ENCODE measurements around the gene COL18A1. TPM values are rescaled to one million over a fixed set of nuclear protein-coding genes. Genes with fewer than 3 reads are reported as not detected.

COL18A1 gene
- total and polyA plus RNA-seq, 2 of the 8 experiments (the other 6 are each of a cell fraction or from before 2014, with no cell fraction given), result 145 to 201 TPM

- peak overlapping the region; percentile 83 for H3K4ac ChIP-seq (replicated peaks; ENCODE audit: insufficient read length, low read depth, low read length)
- peaks cover 0 to 6% (median 1%) of the 10 kb centered on the region in 4 experiments; a peak in 4 of 7 replicates for H3K4me1 ChIP-seq (replicated peaks in 1 of 4; ENCODE audit: control insufficient read depth in 3 of 4, insufficient read depth in 4 of 4, low read length in 3 of 4)
- H4K8ac ChIP-seq (ENCODE audit: extremely low read depth, insufficient read depth, low read length), result no peak overlapping the region
- peak overlapping the region; percentile 81; the same call in 1 of the 2 replicates for H2BK15ac ChIP-seq (ENCODE audit: low read length)
- no peak for TF ChIP-seq KDM5A (IDR thresholded peaks at IDR 0.05; ENCODE audit: low read length)
- no peak for TF ChIP-seq CREB1 (IDR thresholded peaks at IDR 0.05)
- no peak overlapping the region for H2BK20ac ChIP-seq (ENCODE audit: low read length)
- no peak overlapping the region for H3K23ac ChIP-seq (ENCODE audit: insufficient read length)
- H4K20me1 ChIP-seq (replicated peaks in 1 of 2; ENCODE audit: control insufficient read depth in 1 of 2, insufficient read depth in 2 of 2, low read length in 2 of 2), result no peaks in the 10 kb centered on the region
- DNase-seq (ENCODE audit: low read depth in 1 of 2, low spot score in 2 of 2) (no peak), FAIRE-seq (no peak)
- peak overlapping the region; percentile 35; the same call in 1 of the 2 replicates for H2BK5ac ChIP-seq (ENCODE audit: low read depth, low read length)
- H4K91ac ChIP-seq (replicated peaks; ENCODE audit: insufficient read length, low read length), result no peak overlapping the region
- H3K23me2 ChIP-seq (ENCODE audit: low read depth, low read length), result peaks cover 4% of the 10 kb centered on the region; the same call in 1 of the 2 replicates
- H3K79me2 ChIP-seq (ENCODE audit: control insufficient read depth in 1 of 2, insufficient read depth in 2 of 2, low read length in 2 of 2), result no peaks in the 10 kb centered on the region
- CTCF ChIA-PET (ENCODE audit: partially characterized antibody), result interaction anchor here (0.5 to 1.6 kb wide), 2 partner anchors 25 to 933 kb away, joined by 3 to 7 read pairs; no protein-coding TSS in a partner anchor
- peak overlapping the region; percentile 60 for H3K18ac ChIP-seq (ENCODE audit: extremely low read depth, low read length)
- no peak overlapping the region for H3K14ac ChIP-seq (ENCODE audit: insufficient read length)
- no peaks in the 10 kb centered on the region; a peak in 1 of 7 replicates for H3K27me3 ChIP-seq (replicated peaks in 1 of 4; ENCODE audit: control insufficient read depth in 3 of 4, extremely low read depth in 1 of 4, insufficient read depth in 3 of 4, low read length in 3 of 4)
- H2AFZ ChIP-seq (ENCODE audit: low read length), result no peak overlapping the region
- H3K36me3 ChIP-seq (ENCODE audit: control insufficient read depth in 2 of 4, insufficient read depth in 4 of 4, low read length in 3 of 4), result no peaks in the 10 kb centered on the region
- H4K5ac ChIP-seq (ENCODE audit: insufficient read length, low read depth, low read length), result no peak overlapping the region
- no peak overlapping the region for H3K4me3 ChIP-seq (ENCODE audit: extremely low read depth in 1 of 4, insufficient read depth in 2 of 4, low read depth in 3 of 4, low read length in 4 of 4)
- no peaks in the 10 kb centered on the region for H3K79me1 ChIP-seq (ENCODE audit: low read depth, low read length)
- peak overlapping the region; percentile 32; the same call in 1 of the 2 replicates for H2AK5ac ChIP-seq (ENCODE audit: low read depth, low read length)
- no peak overlapping the region for H3K9ac ChIP-seq (replicated peaks in 1 of 4; ENCODE audit: extremely low read depth in 1 of 4, low read depth in 3 of 4, low read length in 3 of 4)
- peak overlapping the region; percentile 68; the same call in 1 of the 2 replicates for H2BK12ac ChIP-seq (ENCODE audit: low read depth, low read length)
- WGBS, 2 experiments (ENCODE audit: extremely low coverage in 1 of 2, insufficient coverage in 1 of 2, insufficient read length in 1 of 2, insufficient replicate concordance in 2 of 2, low coverage in 1 of 2, low lambda C conversion rate in 2 of 2, missing lambda C conversion rate in 1 of 2), result 82% methylated on average over 14 of the region's 17 CpGs; no CpG with 5 or more reads in 1 of the 2 experiments
- no peak overlapping the region for H3K56ac ChIP-seq (replicated peaks; ENCODE audit: insufficient read length, low read depth, low read length)
- H2BK120ac ChIP-seq (replicated peaks; ENCODE audit: low read depth, low read length), result no peak overlapping the region
- no peak overlapping the region for H3K27ac ChIP-seq (ENCODE audit: low read depth, low read length)
- H3K9me3 ChIP-seq (ENCODE audit: insufficient read depth in 2 of 2, low read depth in 1 of 2, low read length in 1 of 2), result no peaks in the 10 kb centered on the region
- POLR2A ChIA-PET (ENCODE audit: partially characterized antibody), result interaction anchor here (0.6 kb wide), 1 partner anchor 1068 kb away, joined by 4 read pairs; no protein-coding TSS in a partner anchor
- H3K4me2 ChIP-seq (ENCODE audit: insufficient read depth in 1 of 2, low read depth in 2 of 2, low read length in 2 of 2), result no peak overlapping the region; a peak in 1 of 4 replicates
Measured at GRCh38 chr21:45550522-45551210, 145.7 kb downstream of the COL18A1 start.

Data from H1 (cell line).